Chondrocyte (in vitro differentiated cells): Measurements from ENCODE around the gene GRIK1. TPM values are rescaled to one million over a fixed set of nuclear protein-coding genes. Genes with fewer than 3 reads are reported as not detected.

Experiments used
- DNase-seq: peaks from one replicate; pipeline ENCODE4 v3.0.0; 2021; ENCODE audit warnings: mixed read lengths, low spot score
- H3K27ac Mint-ChIP-seq: one replicate; pipeline ENCODE4 v1.8.0; 2021; ENCODE audit warnings: mild to moderate bottlenecking, moderate library complexity, mixed read lengths; ENCODE audit not compliant: unreplicated experiment
- H3K27me3 Mint-ChIP-seq: 2 replicates; pipeline ENCODE4 v1.8.0; 2021; ENCODE audit warnings: low read depth, mixed read lengths
- H3K36me3 Mint-ChIP-seq: 2 replicates; pipeline ENCODE4 v1.8.0; 2021; ENCODE audit warnings: low read depth, mixed read lengths
- H3K4me1 Mint-ChIP-seq: 2 replicates; pipeline ENCODE4 v1.8.0; 2021; ENCODE audit warnings: low read depth, mild to moderate bottlenecking, mixed read lengths
- H3K4me3 Mint-ChIP-seq: one replicate; pipeline ENCODE4 v1.8.0; 2021; ENCODE audit warnings: mild to moderate bottlenecking, moderate library complexity, mixed read lengths; ENCODE audit not compliant: unreplicated experiment
- H3K9me3 Mint-ChIP-seq: 2 replicates; pipeline ENCODE4 v1.8.0; 2021; ENCODE audit warnings: low read depth, mixed read lengths
- total RNA-seq: library from RNA; stranded (reverse); gene quantifications from 3 replicates; pipeline ENCODE4 v1.2.1, GENCODE V29; 2021
- TF ChIP-seq, protein P1 (sequence below): fragments of 200-600 bp; sonication (generic); IDR thresholded peaks from 2 replicates; pipeline ENCODE4 v1.5.0; 2021; ENCODE audit warnings: antibody characterized with exemption, mild to moderate bottlenecking, moderate library complexity

GRIK1 gene
- total RNA-seq, 1 donor from 2014 or later = 1.2 TPM

DNA sequence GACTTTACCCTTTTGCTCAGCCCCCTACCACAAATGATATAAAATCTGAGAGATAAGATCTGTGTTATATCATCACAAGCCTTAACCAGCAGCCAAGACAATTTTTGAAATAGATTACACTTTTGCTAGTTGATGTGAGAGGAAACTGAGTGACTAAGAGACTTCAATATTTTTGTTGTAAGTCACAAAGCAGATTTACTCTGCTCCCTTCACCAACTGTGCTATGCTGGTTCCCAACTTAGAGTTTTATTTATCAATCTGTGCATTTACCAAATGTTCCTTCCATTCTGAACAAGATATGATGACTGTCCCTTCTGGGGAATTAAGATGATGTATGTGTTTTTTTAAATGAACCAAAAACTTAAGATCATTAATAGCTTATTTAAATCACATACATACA lies 12.1 kb upstream of the GRIK1 start:
- H3K27me3 Mint-ChIP-seq = peaks cover 50% of the 10 kb centered on the region

DNA sequence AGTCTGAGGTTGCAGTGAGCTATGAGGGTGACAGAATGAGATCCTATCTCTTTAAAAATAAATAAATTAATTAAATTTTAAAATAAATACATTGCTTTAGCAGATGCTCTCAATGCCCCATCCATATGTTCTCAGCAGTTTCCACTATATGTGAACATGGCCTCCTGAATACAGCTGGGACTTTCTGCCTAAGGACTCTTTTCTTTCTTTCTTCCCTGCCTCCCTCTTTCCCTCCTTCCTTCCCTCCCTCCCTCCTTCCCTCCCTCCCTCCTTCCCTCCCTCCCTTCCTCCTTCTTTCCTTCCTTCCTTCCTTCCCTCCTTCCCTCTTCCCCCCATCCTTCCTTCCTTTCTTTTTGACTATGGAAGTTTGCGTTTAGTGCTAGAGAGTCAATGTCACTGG lies 10.2 kb upstream of the GRIK1 start:
- TF ChIP-seq, protein P1, sequence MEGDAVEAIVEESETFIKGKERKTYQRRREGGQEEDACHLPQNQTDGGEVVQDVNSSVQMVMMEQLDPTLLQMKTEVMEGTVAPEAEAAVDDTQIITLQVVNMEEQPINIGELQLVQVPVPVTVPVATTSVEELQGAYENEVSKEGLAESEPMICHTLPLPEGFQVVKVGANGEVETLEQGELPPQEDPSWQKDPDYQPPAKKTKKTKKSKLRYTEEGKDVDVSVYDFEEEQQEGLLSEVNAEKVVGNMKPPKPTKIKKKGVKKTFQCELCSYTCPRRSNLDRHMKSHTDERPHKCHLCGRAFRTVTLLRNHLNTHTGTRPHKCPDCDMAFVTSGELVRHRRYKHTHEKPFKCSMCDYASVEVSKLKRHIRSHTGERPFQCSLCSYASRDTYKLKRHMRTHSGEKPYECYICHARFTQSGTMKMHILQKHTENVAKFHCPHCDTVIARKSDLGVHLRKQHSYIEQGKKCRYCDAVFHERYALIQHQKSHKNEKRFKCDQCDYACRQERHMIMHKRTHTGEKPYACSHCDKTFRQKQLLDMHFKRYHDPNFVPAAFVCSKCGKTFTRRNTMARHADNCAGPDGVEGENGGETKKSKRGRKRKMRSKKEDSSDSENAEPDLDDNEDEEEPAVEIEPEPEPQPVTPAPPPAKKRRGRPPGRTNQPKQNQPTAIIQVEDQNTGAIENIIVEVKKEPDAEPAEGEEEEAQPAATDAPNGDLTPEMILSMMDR = no peak
- no peak overlapping the region for H3K4me3 Mint-ChIP-seq
- no peak overlapping the region for H3K27ac Mint-ChIP-seq
- no peaks in the 10 kb centered on the region for H3K9me3 Mint-ChIP-seq
- no peak for DNase-seq
- H3K27me3 Mint-ChIP-seq = peaks cover 55% of the 10 kb centered on the region
- peaks cover 5% of the 10 kb centered on the region for H3K4me1 Mint-ChIP-seq
- H3K36me3 Mint-ChIP-seq = no peaks in the 10 kb centered on the region

More for the DNA sequence above, 12.1 kb upstream of the GRIK1 start:
- Mint-ChIP-seq H3K36me3 (no peaks in the 10 kb centered on the region), H3K4me3 (no peak overlapping the region), H3K27ac (no peak overlapping the region), H3K9me3 (no peaks in the 10 kb centered on the region), H3K4me1 (peaks cover 5% of the 10 kb centered on the region)
- no peak for DNase-seq
- TF ChIP-seq, protein P1 = no peak

DNA sequence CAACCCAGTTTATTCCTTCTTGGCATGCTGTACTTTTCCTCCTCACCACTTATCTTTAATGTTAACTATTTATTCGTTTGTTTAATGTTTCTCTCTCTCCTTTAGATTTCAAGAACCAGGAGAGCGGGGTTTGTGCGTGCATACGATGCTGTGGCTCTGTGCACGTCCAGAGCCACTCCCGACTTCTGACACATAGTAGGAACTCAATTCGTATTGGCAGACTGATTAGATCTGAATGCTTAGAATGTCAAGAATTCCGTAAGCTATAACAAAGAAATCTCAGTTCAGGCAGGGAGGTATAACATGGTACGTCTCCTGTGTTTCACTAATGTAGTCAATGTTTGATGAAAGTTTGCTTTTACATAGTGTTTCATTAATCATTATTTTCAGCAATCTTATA lies 7.3 kb upstream of the GRIK1 start:
- Mint-ChIP-seq H3K4me3 (no peak overlapping the region), H3K36me3 (no peaks in the 10 kb centered on the region), H3K27ac (no peak overlapping the region), H3K9me3 (no peaks in the 10 kb centered on the region), H3K27me3 (peaks cover 62% of the 10 kb centered on the region), H3K4me1 (no peaks in the 10 kb centered on the region)
- TF ChIP-seq, protein P1 = no peak
- DNase-seq = no peak

DNA sequence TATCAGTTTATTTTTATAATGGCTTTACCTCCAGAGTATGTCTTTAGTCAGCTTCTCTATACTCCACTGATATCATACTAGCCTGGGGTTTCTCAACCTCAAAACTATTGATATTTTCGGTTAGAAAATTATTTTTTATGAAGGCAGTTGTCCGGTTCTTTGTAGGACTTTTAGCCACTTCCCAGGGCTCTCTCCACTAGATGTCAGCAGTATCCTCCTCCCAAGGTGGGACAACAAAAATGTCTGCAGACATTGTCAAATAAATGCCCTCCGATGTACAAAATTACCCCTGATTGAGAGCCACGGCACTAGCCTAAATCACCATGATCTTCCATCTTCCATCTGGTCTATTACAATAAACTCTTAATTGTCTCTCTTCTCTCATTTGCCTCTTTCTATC lies 4.1 kb upstream of the GRIK1 start:
- no peaks in the 10 kb centered on the region for H3K36me3 Mint-ChIP-seq
- H3K4me3 Mint-ChIP-seq = no peak overlapping the region
- no peaks in the 10 kb centered on the region for H3K9me3 Mint-ChIP-seq
- H3K27me3 Mint-ChIP-seq = peaks cover 75% of the 10 kb centered on the region
- DNase-seq = no peak
- H3K27ac Mint-ChIP-seq = no peak overlapping the region
- peaks cover 13% of the 10 kb centered on the region for H3K4me1 Mint-ChIP-seq
- TF ChIP-seq, protein P1 = peak; percentile 70

DNA sequence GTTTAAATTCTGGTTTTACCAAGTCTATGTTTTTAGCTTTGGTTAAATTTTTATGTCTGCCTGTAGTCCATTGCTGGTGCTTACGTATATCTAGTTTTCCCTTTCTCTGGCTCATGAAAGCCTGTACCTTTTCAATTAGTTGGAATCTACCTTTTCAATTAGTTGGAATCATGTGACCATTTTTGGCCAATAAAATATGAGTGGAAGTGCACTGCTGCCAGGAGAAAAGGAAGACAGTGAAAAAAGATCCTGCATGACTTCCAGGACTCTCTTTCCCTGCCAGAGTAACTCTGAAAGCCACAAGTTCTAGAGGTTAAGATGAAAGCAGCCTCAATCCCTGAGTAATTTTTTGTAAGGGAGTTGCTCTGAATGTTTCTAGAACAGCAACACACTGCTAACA lies 2.2 kb upstream of the GRIK1 start:
- Mint-ChIP-seq H3K4me3 (no peak overlapping the region), H3K9me3 (no peaks in the 10 kb centered on the region), H3K36me3 (no peaks in the 10 kb centered on the region), H3K4me1 (peaks cover 16% of the 10 kb centered on the region), H3K27ac (no peak overlapping the region), H3K27me3 (peaks cover 76% of the 10 kb centered on the region)
- DNase-seq = no peak
- TF ChIP-seq, protein P1 = no peak
